PC-9 (cell line): ENCODE measurements around the gene TULP4. TPM values are rescaled to one million over a fixed set of nuclear protein-coding genes. Genes with fewer than 3 reads are reported as not detected.

ENCODE experiments used
- BruUV-seq: library from RNA; stranded (reverse); fragments of 400-500 nt; replicated peaks from 2 replicates; lab custom pipeline; 2021; lab: Mats Ljungman, UMichigan
- CTCF ChIA-PET: fragments of 300-600 bp; sonication (Branson Sonifier 250); formaldehyde crosslinking; loops from one replicate; lab custom pipeline; 2022; ENCODE audit warnings: antibody characterized with exemption; lab: Charles Lee
- POLR2A ChIA-PET: fragments of 300-600 bp; sonication (Branson Sonifier 250); formaldehyde crosslinking; loops from one replicate; lab custom pipeline; 2022; ENCODE audit warnings: antibody characterized with exemption; ENCODE audit not compliant: unreplicated experiment; lab: Charles Lee
- DNase-seq, 2 experiments: peaks; one replicate each; pipeline versions ENCODE4 v3.0.0 to v3.0.0-alpha.2; 2015 to 2022; ENCODE audit warnings: mixed read lengths in 1 of 2
- H2AFZ ChIP-seq: fragments of 200-600 bp; sonication (generic); 2 replicates; pipeline ENCODE4 v1.8.1; 2017; ENCODE audit warnings: antibody characterized with exemption
- H3F3A ChIP-seq: fragments of 200-600 bp; sonication (generic); 2 replicates; pipeline ENCODE4 v1.8.1; 2017; ENCODE audit warnings: antibody characterized with exemption, mild to moderate bottlenecking, low read depth; ENCODE audit not compliant: insufficient read depth
- H3K27ac ChIP-seq: fragments of 200-600 bp; sonication (generic); 2 replicates; pipeline ENCODE4 v1.6.1; 2016; ENCODE audit warnings: mixed run types
- H3K27me3 ChIP-seq: fragments of 200-600 bp; sonication (generic); 2 replicates; pipeline ENCODE4 v1.6.1; 2016; ENCODE audit warnings: low read depth, mixed run types; ENCODE audit not compliant: insufficient read depth
- H3K36me3 ChIP-seq: fragments of 200-600 bp; sonication (generic); 2 replicates; pipeline ENCODE4 v1.6.1; 2016; ENCODE audit warnings: low read depth, mixed run types
- H3K4me1 ChIP-seq: fragments of 200-600 bp; sonication (generic); replicated peaks from 2 replicates; pipeline ENCODE4 v1.6.1; 2016; ENCODE audit warnings: mixed run types; ENCODE audit not compliant: insufficient read depth
- H3K4me2 ChIP-seq: fragments of 200-600 bp; sonication (generic); 2 replicates; pipeline ENCODE4 v1.6.1; 2017; ENCODE audit warnings: mixed run types
- H3K4me3 ChIP-seq: fragments of 200-600 bp; sonication (generic); 2 replicates; pipeline ENCODE4 v1.6.1; 2016; ENCODE audit warnings: mixed run types
- H3K79me2 ChIP-seq: fragments of 200-600 bp; sonication (generic); 2 replicates; pipeline ENCODE4 v1.6.1; 2017; ENCODE audit warnings: low read depth, mixed run types
- H3K9me2 ChIP-seq: fragments of 200-600 bp; sonication (generic); 2 replicates; pipeline ENCODE4 v1.8.1; 2017; ENCODE audit warnings: mild to moderate bottlenecking; ENCODE audit not compliant: insufficient read depth
- H3K9me3 ChIP-seq: fragments of 200-600 bp; sonication (generic); 2 replicates; pipeline ENCODE4 v1.8.1; 2016; ENCODE audit warnings: low read depth; ENCODE audit not compliant: insufficient read depth
- H4K20me1 ChIP-seq: fragments of 200-600 bp; sonication (generic); 2 replicates; pipeline ENCODE4 v1.8.1; 2017; ENCODE audit not compliant: insufficient read depth
- EZH2 ChIP-seq: fragments of 200-600 bp; sonication (generic); IDR thresholded peaks from 2 replicates; pipeline ENCODE4 v1.8.0; 2017; ENCODE audit warnings: antibody characterized with exemption, low read depth
- intact Hi-C: fragments of 100-400 bp; cut with micrococcal nuclease; formaldehyde crosslinking; loops from one replicate; pipeline ENCODE4 v1.10.0; 2022; ENCODE audit not compliant: unreplicated experiment
- total RNA-seq: library from RNA; stranded (reverse); gene quantifications from 2 replicates; pipeline ENCODE4 v1.2.3, GENCODE V29; 2021
- TF ChIP-seq, protein P1 (sequence below): fragments of 200-600 bp; sonication (generic); conservative IDR thresholded peaks from 2 replicates; pipeline ENCODE4 v1.6.1; 2017; ENCODE audit warnings: mixed run types, antibody characterized with exemption, mild to moderate bottlenecking, moderate library complexity

The TULP4 gene
- total RNA-seq, 1 experiment from 2014 or later: 34.0 TPM

DNA sequence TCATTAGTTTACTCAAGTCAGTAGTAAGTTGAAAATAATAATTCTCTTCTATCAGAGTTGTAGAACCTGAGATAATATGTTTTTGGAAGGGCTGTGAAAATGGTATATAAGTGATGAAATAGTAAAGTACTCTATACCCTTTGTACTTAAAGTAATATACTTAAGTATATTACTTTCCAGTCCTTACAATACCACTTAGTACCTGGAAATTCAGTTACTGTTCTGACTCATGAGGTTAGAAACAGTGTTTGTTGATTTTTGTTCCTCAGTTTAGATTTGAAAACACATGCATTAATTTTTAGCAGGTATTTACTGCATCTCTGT lies 10.1 kb downstream of the TULP4 start:
- H3K4me1 ChIP-seq: peaks cover 24% of the 10 kb centered on the region
- no peaks in the 10 kb centered on the region for H3K27me3 ChIP-seq
- peaks cover 6% of the 10 kb centered on the region; the same call in 1 of the 2 replicates for H3K36me3 ChIP-seq
- H4K20me1 ChIP-seq: no peaks in the 10 kb centered on the region
- intact Hi-C loops: no loop called here
- ChIA-PET CTCF (no interaction called here), POLR2A (no interaction called here)
- no peak overlapping the region for H2AFZ ChIP-seq
- H3K9me2 ChIP-seq: no peaks in the 10 kb centered on the region
- peaks cover 12% of the 10 kb centered on the region; the same call in 1 of the 2 replicates for H3F3A ChIP-seq
- no peak for DNase-seq
- peaks cover 72% of the 10 kb centered on the region for H3K79me2 ChIP-seq
- no TSS peak for BruUV-seq
- H3K4me2 ChIP-seq: no peak overlapping the region
- H3K9me3 ChIP-seq: no peaks in the 10 kb centered on the region
- peak overlapping the region; percentile 49 for H3K27ac ChIP-seq
- TF ChIP-seq, protein P1, sequence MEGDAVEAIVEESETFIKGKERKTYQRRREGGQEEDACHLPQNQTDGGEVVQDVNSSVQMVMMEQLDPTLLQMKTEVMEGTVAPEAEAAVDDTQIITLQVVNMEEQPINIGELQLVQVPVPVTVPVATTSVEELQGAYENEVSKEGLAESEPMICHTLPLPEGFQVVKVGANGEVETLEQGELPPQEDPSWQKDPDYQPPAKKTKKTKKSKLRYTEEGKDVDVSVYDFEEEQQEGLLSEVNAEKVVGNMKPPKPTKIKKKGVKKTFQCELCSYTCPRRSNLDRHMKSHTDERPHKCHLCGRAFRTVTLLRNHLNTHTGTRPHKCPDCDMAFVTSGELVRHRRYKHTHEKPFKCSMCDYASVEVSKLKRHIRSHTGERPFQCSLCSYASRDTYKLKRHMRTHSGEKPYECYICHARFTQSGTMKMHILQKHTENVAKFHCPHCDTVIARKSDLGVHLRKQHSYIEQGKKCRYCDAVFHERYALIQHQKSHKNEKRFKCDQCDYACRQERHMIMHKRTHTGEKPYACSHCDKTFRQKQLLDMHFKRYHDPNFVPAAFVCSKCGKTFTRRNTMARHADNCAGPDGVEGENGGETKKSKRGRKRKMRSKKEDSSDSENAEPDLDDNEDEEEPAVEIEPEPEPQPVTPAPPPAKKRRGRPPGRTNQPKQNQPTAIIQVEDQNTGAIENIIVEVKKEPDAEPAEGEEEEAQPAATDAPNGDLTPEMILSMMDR: no peak
- TF ChIP-seq EZH2: no peak
- no peak overlapping the region for H3K4me3 ChIP-seq

DNA sequence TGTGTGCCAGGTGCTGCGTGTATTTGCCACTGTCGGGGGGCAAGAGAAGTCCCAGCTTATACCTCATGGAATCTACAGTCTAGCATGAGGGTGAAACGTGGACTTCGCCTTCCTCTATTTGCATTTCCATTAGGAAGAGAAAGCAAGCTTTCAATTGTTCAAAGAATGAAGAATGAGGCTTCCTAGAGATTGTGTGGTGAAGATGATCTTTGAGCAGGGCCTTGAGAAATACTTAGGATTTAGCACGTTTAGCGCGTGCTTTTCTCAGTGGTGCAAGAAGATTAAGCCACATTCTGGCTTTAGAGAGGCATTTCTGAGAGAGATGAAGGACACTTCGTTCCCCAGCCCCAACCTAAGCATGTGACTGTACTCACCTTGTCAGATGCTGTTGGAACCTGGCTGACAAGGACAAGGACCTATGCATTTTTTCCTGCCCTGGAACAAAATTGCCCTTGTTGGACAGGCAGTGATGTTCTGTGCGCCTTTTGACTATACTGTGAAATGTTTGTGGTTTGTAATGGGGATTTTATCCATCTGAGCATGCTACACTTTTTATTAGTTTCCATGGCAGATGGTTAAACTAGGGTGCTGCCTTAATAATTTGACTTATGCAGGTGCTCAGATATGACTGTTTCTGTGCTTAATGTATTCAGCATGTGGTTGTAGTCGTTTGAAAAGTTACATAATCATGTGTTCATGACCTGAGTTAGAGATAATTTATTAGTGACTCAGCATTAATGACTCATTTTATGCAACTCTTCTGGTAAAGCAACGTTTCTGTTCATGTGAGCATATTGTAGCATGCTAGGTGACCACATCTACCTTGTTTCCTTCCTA lies 10.7 kb downstream of the TULP4 start:
- Histone ChIP-seq H3K36me3 (peaks cover 6% of the 10 kb centered on the region; the same call in 1 of the 2 replicates), H3F3A (peaks cover 12% of the 10 kb centered on the region; the same call in 1 of the 2 replicates), H2AFZ (no peak overlapping the region), H3K27ac (peak overlapping the region; percentile 49), H3K4me3 (no peak overlapping the region), H3K4me1 (peaks cover 30% of the 10 kb centered on the region), H3K79me2 (peaks cover 76% of the 10 kb centered on the region), H3K4me2 (peak overlapping the region; percentile 17; the same call in 1 of the 2 replicates), H3K9me3 (no peaks in the 10 kb centered on the region), H3K27me3 (no peaks in the 10 kb centered on the region), H3K9me2 (no peaks in the 10 kb centered on the region), H4K20me1 (no peaks in the 10 kb centered on the region; the same call in 1 of the 2 replicates)
- BruUV-seq: no TSS peak
- ChIA-PET CTCF (no interaction called here), POLR2A (no interaction called here)
- TF ChIP-seq, protein P1: no peak
- no peak for TF ChIP-seq EZH2
- peak in 1 of 2 experiments; percentile 81 for DNase-seq
- intact Hi-C loops: no loop called here

DNA sequence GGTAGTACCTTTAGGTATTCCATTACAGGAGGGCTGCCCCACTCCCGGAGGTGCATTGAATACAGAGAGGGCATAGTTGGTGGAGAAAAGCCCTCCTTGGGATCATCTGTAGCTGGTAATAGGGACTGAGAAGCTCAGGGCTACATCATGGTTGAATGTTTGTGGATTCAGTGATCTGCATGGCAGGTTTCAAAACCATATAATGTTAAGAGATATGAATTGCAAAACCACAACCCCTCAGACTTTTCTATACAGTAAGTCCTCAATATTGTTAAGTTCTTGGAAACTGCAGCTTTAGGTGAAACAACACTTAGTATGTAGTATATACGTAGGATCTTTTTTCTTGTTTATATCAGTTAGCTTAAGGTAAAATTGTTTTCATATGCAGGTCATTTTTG lies 11.3 kb downstream of the TULP4 start:
- intact Hi-C loops: no loop called here
- TF ChIP-seq, protein P1: no peak
- TF ChIP-seq EZH2: no peak
- Histone ChIP-seq H3K27ac (peak overlapping the region; percentile 49), H2AFZ (no peak overlapping the region), H3K36me3 (peaks cover 6% of the 10 kb centered on the region; the same call in 1 of the 2 replicates), H3K79me2 (peaks cover 72% of the 10 kb centered on the region), H3K9me2 (no peaks in the 10 kb centered on the region), H3F3A (peaks cover 12% of the 10 kb centered on the region; the same call in 1 of the 2 replicates), H3K27me3 (no peaks in the 10 kb centered on the region), H3K4me3 (no peak overlapping the region), H3K4me1 (peaks cover 36% of the 10 kb centered on the region), H3K4me2 (0 out of 2 replicates have a peak overlapping the region, but pooled peaks have one; percentile 17), H4K20me1 (no peaks in the 10 kb centered on the region; the same call in 1 of the 2 replicates), H3K9me3 (no peaks in the 10 kb centered on the region)
- DNase-seq: no peak
- ChIA-PET CTCF (no interaction called here), POLR2A (no interaction called here)
- BruUV-seq: no TSS peak
